MM.1S (cell line): ENCODE data around the gene CCNJL.

Source experiments
- DNase-seq: peaks from one replicate; pipeline ENCODE4 v3.0.0-alpha.2; 2015
- H2AFZ ChIP-seq: fragments of 300-600 bp; sonication (generic); 2 replicates; pipeline ENCODE4 v1.6.0; 2016; ENCODE audit warnings: antibody characterized with exemption, low read length
- H3F3A ChIP-seq: fragments of 300-600 bp; sonication (generic); 2 replicates; pipeline ENCODE4 v1.6.1; 2016; ENCODE audit warnings: mild to moderate bottlenecking, antibody characterized with exemption, low read length, moderate library complexity, mixed read lengths; ENCODE audit not compliant: insufficient read depth
- H3K27ac ChIP-seq: fragments of 300-600 bp; sonication (generic); 2 replicates; pipeline ENCODE4 v1.5.1; 2016; ENCODE audit warnings: mild to moderate bottlenecking, low read length
- H3K27me3 ChIP-seq: fragments of 300-600 bp; sonication (generic); replicated peaks from 2 replicates; pipeline ENCODE4 v1.6.0; 2016; ENCODE audit warnings: low read length; ENCODE audit not compliant: insufficient read depth
- H3K36me3 ChIP-seq: fragments of 300-600 bp; sonication (generic); replicated peaks from 2 replicates; pipeline ENCODE4 v1.6.1; 2016; ENCODE audit warnings: mild to moderate bottlenecking, low read length, mixed read lengths; ENCODE audit not compliant: insufficient read depth
- H3K4me1 ChIP-seq: fragments of 300-600 bp; sonication (generic); 2 replicates; pipeline ENCODE4 v1.6.1; 2016; ENCODE audit warnings: low read length, mixed read lengths
- H3K4me2 ChIP-seq: fragments of 300-600 bp; sonication (generic); 2 replicates; pipeline ENCODE4 v1.6.0; 2016; ENCODE audit warnings: low read depth, low read length
- H3K4me3 ChIP-seq: fragments of 300-600 bp; sonication (generic); 2 replicates; pipeline ENCODE4 v1.5.1; 2016; ENCODE audit warnings: low read length, mixed read lengths
- H3K79me2 ChIP-seq: fragments of 300-600 bp; sonication (generic); 2 replicates; pipeline ENCODE4 v1.6.1; 2016; ENCODE audit warnings: mixed run types, low read length, mixed read lengths
- H3K9ac ChIP-seq: fragments of 300-600 bp; sonication (generic); 2 replicates; pipeline ENCODE4 v1.6.1; 2016; ENCODE audit warnings: low read length, mixed read lengths
- H3K9me2 ChIP-seq: fragments of 300-600 bp; sonication (generic); replicated peaks from 2 replicates; pipeline ENCODE4 v1.6.1; 2016; ENCODE audit warnings: mild to moderate bottlenecking, low read length, mixed read lengths; ENCODE audit not compliant: insufficient read depth
- H3K9me3 ChIP-seq: fragments of 300-600 bp; sonication (generic); replicated peaks from 2 replicates; pipeline ENCODE4 v1.6.1; 2016; ENCODE audit warnings: mild to moderate bottlenecking, low read length, mixed read lengths; ENCODE audit not compliant: insufficient read depth
- H4K20me1 ChIP-seq: fragments of 300-600 bp; sonication (generic); 2 replicates; pipeline ENCODE4 v1.6.1; 2016; ENCODE audit warnings: mild to moderate bottlenecking, low read length, moderate library complexity, mixed read lengths; ENCODE audit not compliant: insufficient read depth
- EZH2 ChIP-seq: fragments of 300-600 bp; sonication (generic); optimal IDR thresholded peaks from 2 replicates; pipeline ENCODE3; 2017; ENCODE audit warnings: low read depth, mild to moderate bottlenecking, antibody characterized with exemption, low read length, mixed read lengths
- EZH2phosphoT487 ChIP-seq: fragments of 300-600 bp; sonication (generic); IDR thresholded peaks from 2 replicates; pipeline ENCODE4 v1.6.1; 2018; ENCODE audit warnings: antibody characterized with exemption, low read length
- TF ChIP-seq, protein P1 (sequence below): fragments of 300-600 bp; sonication (generic); IDR thresholded peaks from 2 replicates; pipeline ENCODE4 v1.5.1; 2016; ENCODE audit warnings: antibody characterized with exemption, low read length, mixed read lengths

CCNJL gene

GRCh38 chr5:160353379-160353778 is 41.0 kb upstream of the CCNJL start:
- H3K27me3 ChIP-seq, result no peaks in the 10 kb centered on the region
- H3F3A ChIP-seq, result no peaks in the 10 kb centered on the region
- H3K79me2 ChIP-seq, result no peaks in the 10 kb centered on the region
- no peaks in the 10 kb centered on the region for H3K36me3 ChIP-seq
- no peak overlapping the region for H3K9ac ChIP-seq
- no peaks in the 10 kb centered on the region for H4K20me1 ChIP-seq
- H2AFZ ChIP-seq, result no peak overlapping the region
- H3K9me3 ChIP-seq, result no peaks in the 10 kb centered on the region
- no peaks in the 10 kb centered on the region for H3K4me1 ChIP-seq
- DNase-seq, result no peak
- H3K9me2 ChIP-seq, result no peaks in the 10 kb centered on the region
- no peak overlapping the region for H3K27ac ChIP-seq
- H3K4me3 ChIP-seq, result no peak overlapping the region
- TF ChIP-seq EZH2 (no peak), EZH2phosphoT487 (no peak)
- TF ChIP-seq, protein P1, sequence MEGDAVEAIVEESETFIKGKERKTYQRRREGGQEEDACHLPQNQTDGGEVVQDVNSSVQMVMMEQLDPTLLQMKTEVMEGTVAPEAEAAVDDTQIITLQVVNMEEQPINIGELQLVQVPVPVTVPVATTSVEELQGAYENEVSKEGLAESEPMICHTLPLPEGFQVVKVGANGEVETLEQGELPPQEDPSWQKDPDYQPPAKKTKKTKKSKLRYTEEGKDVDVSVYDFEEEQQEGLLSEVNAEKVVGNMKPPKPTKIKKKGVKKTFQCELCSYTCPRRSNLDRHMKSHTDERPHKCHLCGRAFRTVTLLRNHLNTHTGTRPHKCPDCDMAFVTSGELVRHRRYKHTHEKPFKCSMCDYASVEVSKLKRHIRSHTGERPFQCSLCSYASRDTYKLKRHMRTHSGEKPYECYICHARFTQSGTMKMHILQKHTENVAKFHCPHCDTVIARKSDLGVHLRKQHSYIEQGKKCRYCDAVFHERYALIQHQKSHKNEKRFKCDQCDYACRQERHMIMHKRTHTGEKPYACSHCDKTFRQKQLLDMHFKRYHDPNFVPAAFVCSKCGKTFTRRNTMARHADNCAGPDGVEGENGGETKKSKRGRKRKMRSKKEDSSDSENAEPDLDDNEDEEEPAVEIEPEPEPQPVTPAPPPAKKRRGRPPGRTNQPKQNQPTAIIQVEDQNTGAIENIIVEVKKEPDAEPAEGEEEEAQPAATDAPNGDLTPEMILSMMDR, result no peak
- no peak overlapping the region for H3K4me2 ChIP-seq

- no peak for DNase-seq
- Histone ChIP-seq H3K9ac (no peak overlapping the region), H3K36me3 (no peaks in the 10 kb centered on the region), H3K27ac (no peak overlapping the region), H3K9me2 (no peaks in the 10 kb centered on the region), H3K4me3 (no peak overlapping the region), H3K27me3 (no peaks in the 10 kb centered on the region), H3F3A (no peaks in the 10 kb centered on the region), H3K9me3 (no peaks in the 10 kb centered on the region), H3K79me2 (no peaks in the 10 kb centered on the region), H2AFZ (no peak overlapping the region), H4K20me1 (no peaks in the 10 kb centered on the region), H3K4me2 (no peak overlapping the region), H3K4me1 (no peaks in the 10 kb centered on the region)
- no peak for TF ChIP-seq EZH2
Observed at GRCh38 chr5:160352308-160352707, 39.9 kb upstream of the CCNJL start.

DNA sequence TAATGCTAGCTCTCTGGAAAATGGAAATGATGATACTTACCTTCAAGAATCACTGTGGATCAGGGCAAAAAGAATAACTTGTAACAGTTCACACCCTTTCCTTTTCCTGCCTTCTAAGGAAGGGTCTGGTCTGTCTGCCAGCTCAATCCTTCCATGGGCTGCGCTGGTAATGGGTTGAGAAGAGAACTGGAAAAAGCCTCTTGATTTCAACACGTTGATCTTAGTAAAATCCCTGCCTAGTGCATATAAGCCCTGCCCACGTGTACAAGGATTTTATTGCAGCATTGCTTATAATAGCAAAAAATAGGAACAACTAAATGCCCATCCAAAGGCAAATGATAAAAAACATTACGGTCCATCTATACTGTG is 37.6 kb upstream of the CCNJL start:
- Histone ChIP-seq H3K4me2 (no peak overlapping the region), H3K27me3 (no peaks in the 10 kb centered on the region), H4K20me1 (no peaks in the 10 kb centered on the region), H3K36me3 (no peaks in the 10 kb centered on the region), H3K27ac (no peak overlapping the region), H3K4me3 (no peak overlapping the region), H3K9me2 (no peaks in the 10 kb centered on the region), H2AFZ (no peak overlapping the region), H3F3A (no peaks in the 10 kb centered on the region), H3K4me1 (no peaks in the 10 kb centered on the region), H3K9ac (no peak overlapping the region), H3K79me2 (no peaks in the 10 kb centered on the region), H3K9me3 (no peaks in the 10 kb centered on the region)
- no peak for DNase-seq
- TF ChIP-seq EZH2 (no peak), EZH2phosphoT487 (no peak)
- TF ChIP-seq, protein P1, result no peak

GRCh38 chr5:160349249-160349934 is 37.0 kb upstream of the CCNJL start:
- Histone ChIP-seq H2AFZ (no peak overlapping the region), H3K79me2 (no peaks in the 10 kb centered on the region), H3K9me2 (no peaks in the 10 kb centered on the region), H3K9me3 (no peaks in the 10 kb centered on the region), H3K4me3 (no peak overlapping the region), H3K9ac (no peak overlapping the region), H3K4me1 (no peaks in the 10 kb centered on the region), H3K27ac (no peak overlapping the region), H3F3A (no peaks in the 10 kb centered on the region), H3K36me3 (no peaks in the 10 kb centered on the region), H3K4me2 (no peak overlapping the region), H4K20me1 (no peaks in the 10 kb centered on the region), H3K27me3 (no peaks in the 10 kb centered on the region)
- no peak for DNase-seq
- TF ChIP-seq EZH2, result no peak
- TF ChIP-seq EZH2phosphoT487, result no peak
- TF ChIP-seq, protein P1, result no peak
